GM12875 (cell line): ENCODE results near the gene TP53I13.

Experiments used
- H3K4me3 ChIP-seq: one replicate; pipeline ENCODE4 v1.5.1; 2011; ENCODE audit warnings: low read depth, low read length, control low read depth
- CTCF ChIP-seq: IDR thresholded peaks from 2 replicates; pipeline ENCODE4 v1.5.1; 2011; ENCODE audit warnings: low read depth, mild to moderate bottlenecking, control low read depth, inconsistent platforms, low read length, moderate library complexity, borderline replicate concordance; ENCODE audit not compliant: insufficient read depth

Gene TP53I13

GRCh38 chr17:29591737-29592608, 23.5 kb downstream of the TP53I13 start:
- peak; percentile 99 for TF ChIP-seq CTCF
- H3K4me3 ChIP-seq, result no peak overlapping the region

- no peak for TF ChIP-seq CTCF
- peak within 1 kb of the TSS; percentile 56 for H3K4me3 ChIP-seq
These were observed 24.5 kb downstream of the TP53I13 start, which contains the start of gene ANKRD13B for GRCh38 chr17:29592850-29593551. Gene ANKRD13B, plus strand, starts transcription at chr17:29593132. Its CDS starts 490 bp downstream, at chr17:29593622.

GRCh38 chr17:29593591-29594518, 25.4 kb downstream of the TP53I13 start:
- H3K4me3 ChIP-seq, result peak overlapping the region; percentile 55
- peak; percentile 37; the same call in 1 of the 2 replicates for TF ChIP-seq CTCF

- H3K4me3 ChIP-seq, result no peak overlapping the region
- no peak for TF ChIP-seq CTCF
These were observed 26.1 kb downstream of the TP53I13 start for GRCh38 chr17:29594519-29595090.

GRCh38 chr17:29595107-29595942, 26.8 kb downstream of the TP53I13 start:
- no peak overlapping the region for H3K4me3 ChIP-seq
- TF ChIP-seq CTCF, result no peak
